WTC11 (cell line): ENCODE measurements around the gene ANO3. TPM values are rescaled to one million over a fixed set of nuclear protein-coding genes. Genes with fewer than 3 reads are reported as not detected.

Experiments
- ATAC-seq: fragments of 200-7000 bp; cut with Tn5 transposase; 2 replicates; pipeline ENCODE4 v1.10.0; 2021; ENCODE audit warnings: mild to moderate bottlenecking, moderate library complexity
- CTCF ChIA-PET: fragments of 300-600 bp; sonication (Branson Sonifier 250); formaldehyde crosslinking; loops from one replicate; lab custom pipeline; 2021; ENCODE audit warnings: antibody characterized with exemption; lab: Charles Lee
- POLR2A ChIA-PET: fragments of 350-600 bp; sonication (Branson Sonifier 250); formaldehyde crosslinking; loops from one replicate; lab custom pipeline; 2021; ENCODE audit warnings: antibody characterized with exemption; lab: Charles Lee
- DNase-seq: peaks from one replicate; pipeline ENCODE4 v3.0.0; 2021; ENCODE audit warnings: low spot score
- H3K27ac Mint-ChIP-seq: 2 replicates; pipeline ENCODE4 v1.8.0; 2021; ENCODE audit warnings: mixed read lengths
- H3K27me3 Mint-ChIP-seq: 2 replicates; pipeline ENCODE4 v1.8.0; 2021; ENCODE audit warnings: low read depth, mild to moderate bottlenecking, moderate library complexity, mixed read lengths
- H3K36me3 Mint-ChIP-seq: 2 replicates; pipeline ENCODE4 v1.8.0; 2021; ENCODE audit warnings: mixed read lengths
- H3K4me1 Mint-ChIP-seq: 2 replicates; pipeline ENCODE4 v1.8.0; 2022; ENCODE audit warnings: mixed read lengths
- H3K4me3 Mint-ChIP-seq: 2 replicates; pipeline ENCODE4 v1.8.0; 2021; ENCODE audit warnings: mild to moderate bottlenecking, moderate library complexity, mixed read lengths
- H3K9me3 Mint-ChIP-seq: 2 replicates; pipeline ENCODE4 v1.8.0; 2021; ENCODE audit warnings: mixed read lengths
- CREB1 ChIP-seq: sonication (generic); formaldehyde crosslinking; IDR thresholded peaks from 2 replicates; pipeline ENCODE4 v1.8.0; 2023; ENCODE audit warnings: mild to moderate bottlenecking, missing genetic modification reagents
- ELF4 ChIP-seq: sonication (generic); formaldehyde crosslinking; IDR thresholded peaks from 2 replicates; pipeline ENCODE4 v1.8.1; 2022; ENCODE audit warnings: low read depth, mild to moderate bottlenecking, moderate library complexity, missing genetic modification reagents
- GABPB1 ChIP-seq: sonication (generic); formaldehyde crosslinking; IDR thresholded peaks from 2 replicates; pipeline ENCODE4 v1.8.1; 2023; ENCODE audit warnings: mild to moderate bottlenecking, missing genetic modification reagents
- GRHL2 ChIP-seq: fragments of 250-450 bp; sonication (Bioruptor Pico); IDR thresholded peaks from 2 replicates; pipeline ENCODE4 v1.8.0; 2022; ENCODE audit warnings: mild to moderate bottlenecking, moderate library complexity; ENCODE audit not compliant: insufficient replicate concordance, severe bottlenecking
- MXD4 ChIP-seq: fragments of 250-450 bp; sonication (Bioruptor Pico); IDR thresholded peaks from 2 replicates; pipeline ENCODE4 v1.8.0; 2021; ENCODE audit warnings: mild to moderate bottlenecking, moderate library complexity, borderline replicate concordance
- MYBL2 ChIP-seq: sonication (generic); formaldehyde crosslinking; IDR thresholded peaks from 2 replicates; pipeline ENCODE4 v1.8.1; 2023; ENCODE audit warnings: mild to moderate bottlenecking, moderate library complexity, missing genetic modification reagents
- OVOL2 ChIP-seq: fragments of 250-450 bp; sonication (Bioruptor Pico); IDR thresholded peaks from 2 replicates; pipeline ENCODE4 v1.9.0; 2021; ENCODE audit warnings: mild to moderate bottlenecking, borderline replicate concordance
- PRRX2 ChIP-seq: fragments of 250-450 bp; sonication (Bioruptor Pico); IDR thresholded peaks from 2 replicates; pipeline ENCODE4 v1.8.0; 2021; ENCODE audit warnings: mild to moderate bottlenecking
- RORB ChIP-seq: fragments of 250-450 bp; sonication (Bioruptor Pico); IDR thresholded peaks from 2 replicates; pipeline ENCODE4 v1.9.0; 2021; ENCODE audit warnings: mild to moderate bottlenecking
- SMAD3 ChIP-seq: sonication (generic); formaldehyde crosslinking; IDR thresholded peaks from 2 replicates; pipeline ENCODE4 v1.8.0; 2022; ENCODE audit warnings: missing genetic modification reagents, mild to moderate bottlenecking, borderline replicate concordance
- SOX15 ChIP-seq: fragments of 250-450 bp; sonication (Bioruptor Pico); IDR thresholded peaks from 2 replicates; pipeline ENCODE4 v1.9.0; 2021; ENCODE audit warnings: mild to moderate bottlenecking
- TP53 ChIP-seq: sonication (generic); formaldehyde crosslinking; IDR thresholded peaks from 2 replicates; pipeline ENCODE4 v1.8.1; 2023; ENCODE audit warnings: mild to moderate bottlenecking, missing genetic modification reagents
- ZNF121 ChIP-seq: sonication (generic); formaldehyde crosslinking; IDR thresholded peaks from 2 replicates; pipeline ENCODE4 v1.8.0; 2023; ENCODE audit warnings: missing genetic modification reagents
- ZNF396 ChIP-seq: fragments of 250-450 bp; sonication (Bioruptor Pico); IDR thresholded peaks from 2 replicates; pipeline ENCODE4 v1.8.0; 2021; ENCODE audit warnings: mild to moderate bottlenecking, moderate library complexity, borderline replicate concordance
- ZNF423 ChIP-seq: fragments of 250-450 bp; sonication (Bioruptor Pico); IDR thresholded peaks from 2 replicates; pipeline ENCODE4 v2.1.2; 2022; ENCODE audit warnings: mild to moderate bottlenecking, moderate library complexity
- total RNA-seq: library from RNA; stranded (reverse); gene quantifications from 3 replicates; pipeline ENCODE4 v1.2.3, GENCODE V29; 2021
- TF ChIP-seq, protein P1 (sequence below): fragments of 250-450 bp; sonication (Bioruptor Pico); IDR thresholded peaks from 2 replicates; pipeline ENCODE4 v1.9.0; 2021; ENCODE audit warnings: mild to moderate bottlenecking
- TF ChIP-seq, protein P2 (sequence below): sonication (generic); formaldehyde crosslinking; IDR thresholded peaks from 2 replicates; pipeline ENCODE4 v1.8.1; 2023; ENCODE audit warnings: mild to moderate bottlenecking, missing genetic modification reagents
- TF ChIP-seq, protein P3 (sequence below): sonication (generic); formaldehyde crosslinking; IDR thresholded peaks from 2 replicates; pipeline ENCODE4 v1.8.0; 2023; ENCODE audit warnings: missing genetic modification reagents
- TF ChIP-seq, protein P4 (sequence below): sonication (generic); formaldehyde crosslinking; IDR thresholded peaks from 2 replicates; pipeline ENCODE4 v1.8.0; 2023; ENCODE audit warnings: mild to moderate bottlenecking, missing genetic modification reagents

Gene ANO3
- total RNA-seq, 1 experiment from 2014 or later, result 0.11 TPM

DNA sequence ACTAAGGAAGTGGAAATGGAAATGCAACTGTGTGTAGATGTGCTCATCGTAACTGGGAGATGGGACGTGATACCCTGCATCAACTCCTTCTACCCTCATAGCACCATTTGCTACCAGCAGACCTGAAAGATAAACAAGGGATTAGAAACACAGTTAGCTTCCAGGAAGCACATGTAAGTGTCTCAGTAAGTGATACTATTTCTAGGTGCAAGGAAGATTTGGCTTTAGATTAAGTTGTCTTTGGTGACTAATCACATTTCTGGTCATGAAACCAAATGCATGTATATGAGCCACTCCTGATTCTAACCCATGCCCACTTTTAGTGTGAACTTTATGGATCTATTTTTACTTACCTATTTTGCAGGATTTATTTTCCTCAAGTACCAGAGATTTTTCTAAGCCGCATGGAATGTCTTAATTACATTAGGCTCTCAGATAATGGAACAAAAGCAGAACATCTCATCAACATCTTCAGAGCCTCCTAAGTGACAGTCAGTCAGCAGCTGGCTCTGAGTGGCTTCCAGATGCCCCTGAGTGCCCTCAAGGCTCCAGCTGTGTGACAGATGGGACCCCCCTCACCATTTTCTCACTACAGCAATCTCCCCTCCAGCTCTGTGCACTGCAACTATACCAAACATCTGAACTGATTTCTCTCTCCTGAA, 368.8 kb downstream of the ANO3 start:
- Mint-ChIP-seq H3K27me3 (no peaks in the 10 kb centered on the region), H3K4me3 (no peak overlapping the region), H3K27ac (no peak overlapping the region), H3K9me3 (no peaks in the 10 kb centered on the region), H3K36me3 (no peaks in the 10 kb centered on the region), H3K4me1 (peaks cover 12% of the 10 kb centered on the region)
- DNase-seq (no peak), ATAC-seq (no peak)
- ChIA-PET POLR2A (no interaction called here), CTCF (no interaction called here)
- TF ChIP-seq ZNF121 (CRISPR knock-in tag), result no peak
- no peak for TF ChIP-seq OVOL2 (CRISPR knock-in tag)
- TF ChIP-seq, protein P1, sequence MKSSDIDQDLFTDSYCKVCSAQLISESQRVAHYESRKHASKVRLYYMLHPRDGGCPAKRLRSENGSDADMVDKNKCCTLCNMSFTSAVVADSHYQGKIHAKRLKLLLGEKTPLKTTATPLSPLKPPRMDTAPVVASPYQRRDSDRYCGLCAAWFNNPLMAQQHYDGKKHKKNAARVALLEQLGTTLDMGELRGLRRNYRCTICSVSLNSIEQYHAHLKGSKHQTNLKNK, result no peak
- TF ChIP-seq, protein P2, sequence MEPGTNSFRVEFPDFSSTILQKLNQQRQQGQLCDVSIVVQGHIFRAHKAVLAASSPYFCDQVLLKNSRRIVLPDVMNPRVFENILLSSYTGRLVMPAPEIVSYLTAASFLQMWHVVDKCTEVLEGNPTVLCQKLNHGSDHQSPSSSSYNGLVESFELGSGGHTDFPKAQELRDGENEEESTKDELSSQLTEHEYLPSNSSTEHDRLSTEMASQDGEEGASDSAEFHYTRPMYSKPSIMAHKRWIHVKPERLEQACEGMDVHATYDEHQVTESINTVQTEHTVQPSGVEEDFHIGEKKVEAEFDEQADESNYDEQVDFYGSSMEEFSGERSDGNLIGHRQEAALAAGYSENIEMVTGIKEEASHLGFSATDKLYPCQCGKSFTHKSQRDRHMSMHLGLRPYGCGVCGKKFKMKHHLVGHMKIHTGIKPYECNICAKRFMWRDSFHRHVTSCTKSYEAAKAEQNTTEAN, result no peak
- TF ChIP-seq GRHL2 (CRISPR knock-in tag), result no peak
- no peak for TF ChIP-seq SMAD3 (CRISPR knock-in tag)
- TF ChIP-seq, protein P3, sequence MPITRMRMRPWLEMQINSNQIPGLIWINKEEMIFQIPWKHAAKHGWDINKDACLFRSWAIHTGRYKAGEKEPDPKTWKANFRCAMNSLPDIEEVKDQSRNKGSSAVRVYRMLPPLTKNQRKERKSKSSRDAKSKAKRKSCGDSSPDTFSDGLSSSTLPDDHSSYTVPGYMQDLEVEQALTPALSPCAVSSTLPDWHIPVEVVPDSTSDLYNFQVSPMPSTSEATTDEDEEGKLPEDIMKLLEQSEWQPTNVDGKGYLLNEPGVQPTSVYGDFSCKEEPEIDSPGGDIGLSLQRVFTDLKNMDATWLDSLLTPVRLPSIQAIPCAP (CRISPR knock-in tag), result no peak
- no peak for TF ChIP-seq ZNF396

DNA sequence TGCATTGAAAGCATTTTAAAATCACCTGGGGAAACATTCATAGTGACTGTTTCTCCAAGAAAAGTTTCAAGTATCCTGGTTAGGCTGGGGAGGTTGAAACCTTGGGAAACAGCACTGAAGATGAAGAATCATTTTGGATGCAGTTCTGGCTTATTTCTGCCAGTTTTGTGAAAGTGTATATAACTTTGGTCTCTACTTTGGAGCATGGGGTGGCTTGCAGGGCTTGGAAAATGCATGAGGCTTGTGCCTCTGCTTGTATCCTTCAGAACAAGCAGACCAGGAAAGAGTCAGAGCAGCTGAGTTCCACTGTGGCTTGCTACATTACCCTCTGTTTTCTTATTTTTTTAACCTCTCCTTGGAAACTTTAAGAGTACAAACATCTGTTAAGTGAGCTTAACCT, 370.5 kb downstream of the ANO3 start:
- H3K27me3 Mint-ChIP-seq, result no peaks in the 10 kb centered on the region
- no peak for ATAC-seq
- POLR2A ChIA-PET, result no interaction called here
- no peaks in the 10 kb centered on the region for H3K36me3 Mint-ChIP-seq
- H3K27ac Mint-ChIP-seq, result no peak overlapping the region
- no peak overlapping the region for H3K4me3 Mint-ChIP-seq
- peaks cover 9% of the 10 kb centered on the region for H3K4me1 Mint-ChIP-seq
- H3K9me3 Mint-ChIP-seq, result no peaks in the 10 kb centered on the region
- TF ChIP-seq PRRX2, result no peak
- TF ChIP-seq ZNF121 (CRISPR knock-in tag), result no peak
- TF ChIP-seq CREB1 (CRISPR knock-in tag), result no peak
- no peak for TF ChIP-seq ZNF423
- TF ChIP-seq, protein P4, sequence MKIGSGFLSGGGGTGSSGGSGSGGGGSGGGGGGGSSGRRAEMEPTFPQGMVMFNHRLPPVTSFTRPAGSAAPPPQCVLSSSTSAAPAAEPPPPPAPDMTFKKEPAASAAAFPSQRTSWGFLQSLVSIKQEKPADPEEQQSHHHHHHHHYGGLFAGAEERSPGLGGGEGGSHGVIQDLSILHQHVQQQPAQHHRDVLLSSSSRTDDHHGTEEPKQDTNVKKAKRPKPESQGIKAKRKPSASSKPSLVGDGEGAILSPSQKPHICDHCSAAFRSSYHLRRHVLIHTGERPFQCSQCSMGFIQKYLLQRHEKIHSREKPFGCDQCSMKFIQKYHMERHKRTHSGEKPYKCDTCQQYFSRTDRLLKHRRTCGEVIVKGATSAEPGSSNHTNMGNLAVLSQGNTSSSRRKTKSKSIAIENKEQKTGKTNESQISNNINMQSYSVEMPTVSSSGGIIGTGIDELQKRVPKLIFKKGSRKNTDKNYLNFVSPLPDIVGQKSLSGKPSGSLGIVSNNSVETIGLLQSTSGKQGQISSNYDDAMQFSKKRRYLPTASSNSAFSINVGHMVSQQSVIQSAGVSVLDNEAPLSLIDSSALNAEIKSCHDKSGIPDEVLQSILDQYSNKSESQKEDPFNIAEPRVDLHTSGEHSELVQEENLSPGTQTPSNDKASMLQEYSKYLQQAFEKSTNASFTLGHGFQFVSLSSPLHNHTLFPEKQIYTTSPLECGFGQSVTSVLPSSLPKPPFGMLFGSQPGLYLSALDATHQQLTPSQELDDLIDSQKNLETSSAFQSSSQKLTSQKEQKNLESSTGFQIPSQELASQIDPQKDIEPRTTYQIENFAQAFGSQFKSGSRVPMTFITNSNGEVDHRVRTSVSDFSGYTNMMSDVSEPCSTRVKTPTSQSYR, result no peak
- TF ChIP-seq RORB (CRISPR knock-in tag), result no peak
- TF ChIP-seq MYBL2, result no peak
- TF ChIP-seq MXD4 (CRISPR knock-in tag), result no peak
- no peak for TF ChIP-seq TP53 (CRISPR knock-in tag)
- TF ChIP-seq GABPB1 (CRISPR knock-in tag), result no peak
- TF ChIP-seq ELF4, result no peak
- no peak for TF ChIP-seq SOX15 (CRISPR knock-in tag)
- DNase-seq, result no peak
- CTCF ChIA-PET, result no interaction called here
